HG02885 (cell line): ENCODE results near the gene ROMO1.
"Not testable (repeated sequence)": the region's sequence is repeated elsewhere in the genome, so short reads cannot be mapped to it uniquely, and the experiment has no call there.

ENCODE experiments used
- ATAC-seq: cut with Tn5 transposase; IDR thresholded peaks from one replicate; pipeline ENCODE4 v1.9.1; 2021; ENCODE audit warnings: mild to moderate bottlenecking; ENCODE audit not compliant: unreplicated experiment, poor library complexity

The ROMO1 gene

DNA sequence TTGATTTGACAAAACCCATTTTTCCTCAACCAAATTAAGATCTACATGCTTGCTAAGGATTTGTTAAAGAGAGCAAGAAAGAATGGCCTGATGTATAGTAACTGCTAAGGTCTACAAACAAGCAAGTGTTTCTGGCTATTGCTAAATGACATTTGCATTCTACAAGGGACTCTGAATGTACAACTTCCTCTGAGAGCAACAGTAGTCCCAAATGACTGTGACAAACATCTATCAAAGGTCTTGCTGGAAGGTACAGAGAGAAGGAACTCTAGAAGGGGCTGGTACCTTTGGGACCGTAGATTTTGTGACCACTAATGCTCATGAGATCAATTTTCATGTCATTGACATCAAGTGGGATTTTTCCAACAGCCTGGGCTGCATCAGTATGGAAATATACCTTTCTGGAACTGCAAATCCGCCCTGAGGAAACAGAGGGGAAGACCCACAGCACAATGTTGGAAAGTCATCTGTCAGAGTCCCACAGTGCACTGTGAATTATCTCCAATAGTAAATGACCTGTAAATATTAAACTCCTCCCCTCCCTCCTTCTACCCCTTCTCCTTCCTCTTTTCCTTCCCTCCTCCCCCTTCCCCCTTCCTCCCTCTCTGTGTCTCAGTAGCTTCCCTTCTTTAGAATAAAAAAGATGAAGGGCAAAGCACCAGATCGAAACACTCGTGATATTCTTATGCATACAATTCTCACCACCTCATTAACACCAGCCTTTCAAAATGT is 18.6 kb upstream of the ROMO1 start:
- no peak for ATAC-seq

DNA sequence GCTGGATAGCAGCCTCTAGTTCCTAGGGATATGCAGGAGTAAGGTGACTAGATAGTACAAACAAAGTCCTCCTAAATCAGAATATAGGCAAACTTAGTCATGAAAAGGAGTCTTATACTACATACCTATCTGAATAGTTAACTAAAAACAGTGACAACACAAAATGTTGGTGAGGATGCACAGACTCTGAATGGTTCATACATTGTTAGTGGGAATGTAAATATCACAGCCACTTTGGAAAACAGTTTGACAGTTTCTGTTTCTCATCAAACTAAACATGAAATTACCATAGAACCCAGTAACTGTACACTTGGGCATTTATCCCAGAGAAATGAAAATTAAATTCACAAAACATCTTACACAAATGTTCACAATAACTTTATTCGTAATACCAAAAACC is 17.2 kb upstream of the ROMO1 start:
- no peak for ATAC-seq

DNA sequence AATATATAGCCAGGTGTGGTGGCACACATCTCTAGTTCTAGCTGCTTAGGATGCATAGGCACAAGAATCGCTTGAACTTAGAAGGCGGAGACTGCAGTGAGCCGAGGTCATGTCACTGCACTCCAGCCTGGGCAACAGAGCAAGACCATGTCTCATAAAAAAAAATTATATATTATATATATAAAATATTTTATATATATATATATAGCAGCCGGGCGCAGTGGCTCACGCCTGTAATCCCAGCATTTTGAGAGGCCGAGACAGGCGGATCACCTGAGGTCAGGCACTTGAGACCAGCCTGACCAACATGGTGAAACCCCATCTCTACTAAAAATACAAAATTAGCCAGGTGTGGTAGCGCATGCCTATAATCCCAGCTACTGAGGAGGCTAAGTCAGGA is 13.8 kb upstream of the ROMO1 start:
- not testable (repeated sequence) for ATAC-seq

DNA sequence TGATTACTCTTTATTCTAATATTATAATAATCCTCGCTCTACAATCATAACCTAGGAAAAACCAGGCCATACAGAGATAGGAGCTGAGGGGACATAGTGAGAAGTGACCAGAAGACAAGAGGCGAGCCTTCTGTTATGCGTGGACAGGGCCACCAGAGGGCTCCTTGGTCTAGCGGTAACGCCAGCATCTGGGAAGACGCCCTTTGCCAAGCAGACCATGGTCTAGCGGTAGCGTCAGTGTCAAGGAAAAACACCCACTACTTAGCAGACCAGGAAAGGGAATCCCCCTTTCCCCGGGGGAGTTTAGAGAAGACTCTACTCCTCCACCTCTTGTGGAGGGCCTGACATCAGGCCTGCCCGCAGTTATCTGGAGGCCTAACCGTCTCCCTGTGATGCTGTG is 12.3 kb upstream of the ROMO1 start:
- not testable (repeated sequence) for ATAC-seq

DNA sequence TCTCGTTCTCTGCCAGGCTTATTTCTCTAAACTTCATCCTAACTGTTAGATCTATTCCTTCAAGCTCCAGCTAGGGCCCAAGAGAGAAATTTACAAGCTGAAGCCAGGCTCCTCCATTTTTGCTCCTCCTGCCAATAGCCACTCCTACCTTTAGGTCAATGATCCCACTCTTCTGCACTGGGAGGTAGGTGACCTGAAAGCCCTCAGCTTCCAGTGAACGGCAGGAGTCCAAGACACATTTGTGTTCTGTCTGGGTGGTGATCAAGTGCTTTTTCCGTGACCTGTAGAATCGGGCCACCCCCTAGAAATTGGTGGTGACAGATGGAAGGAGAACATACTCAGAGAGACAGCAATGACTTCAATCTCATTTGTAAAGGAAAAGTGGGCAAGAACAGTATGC is 8.9 kb upstream of the ROMO1 start:
- ATAC-seq = no peak

DNA sequence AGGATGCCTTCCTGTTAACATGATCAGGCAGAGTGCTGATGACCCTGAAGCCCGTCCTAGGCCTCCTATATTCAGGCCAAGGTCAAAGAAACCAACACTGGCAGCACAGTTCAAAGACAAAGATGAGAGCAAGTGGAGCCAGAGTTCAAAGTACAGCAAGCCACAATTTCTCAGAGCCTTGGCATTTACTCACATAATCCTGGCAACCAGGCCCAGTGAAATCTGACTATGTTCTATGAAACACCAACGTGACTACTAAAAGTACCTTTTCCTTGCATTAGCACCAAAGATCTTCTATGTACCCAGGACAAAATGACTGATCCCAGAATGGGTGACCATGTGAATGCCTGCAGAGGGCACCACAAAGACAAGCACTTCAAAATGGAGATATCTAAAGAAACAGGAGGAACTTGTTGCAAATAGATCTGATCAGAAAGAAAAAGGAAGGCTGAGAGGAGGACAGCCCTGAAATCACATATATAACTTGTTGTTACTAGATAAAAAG is 3.9 kb upstream of the ROMO1 start:
- ATAC-seq = no peak

DNA sequence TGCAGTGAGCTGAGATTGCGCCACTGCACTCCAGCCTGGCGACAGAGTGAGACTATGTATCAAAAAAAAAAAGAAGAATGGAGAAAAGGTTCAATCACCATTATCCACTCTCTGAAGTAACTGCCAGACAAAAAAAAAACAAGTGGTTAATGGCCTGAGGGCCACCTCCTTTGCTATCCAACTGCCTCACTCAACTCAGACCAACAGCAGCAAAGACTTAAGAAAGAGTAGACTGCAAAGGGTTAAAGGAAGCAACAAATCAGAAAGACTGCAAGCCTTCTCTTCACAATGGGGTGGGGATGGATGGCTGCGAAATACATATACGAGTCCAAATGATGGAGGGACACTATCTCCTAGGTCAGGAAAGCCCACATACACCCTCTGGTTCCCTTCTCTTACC is 3.2 kb upstream of the ROMO1 start:
- ATAC-seq = no peak

DNA sequence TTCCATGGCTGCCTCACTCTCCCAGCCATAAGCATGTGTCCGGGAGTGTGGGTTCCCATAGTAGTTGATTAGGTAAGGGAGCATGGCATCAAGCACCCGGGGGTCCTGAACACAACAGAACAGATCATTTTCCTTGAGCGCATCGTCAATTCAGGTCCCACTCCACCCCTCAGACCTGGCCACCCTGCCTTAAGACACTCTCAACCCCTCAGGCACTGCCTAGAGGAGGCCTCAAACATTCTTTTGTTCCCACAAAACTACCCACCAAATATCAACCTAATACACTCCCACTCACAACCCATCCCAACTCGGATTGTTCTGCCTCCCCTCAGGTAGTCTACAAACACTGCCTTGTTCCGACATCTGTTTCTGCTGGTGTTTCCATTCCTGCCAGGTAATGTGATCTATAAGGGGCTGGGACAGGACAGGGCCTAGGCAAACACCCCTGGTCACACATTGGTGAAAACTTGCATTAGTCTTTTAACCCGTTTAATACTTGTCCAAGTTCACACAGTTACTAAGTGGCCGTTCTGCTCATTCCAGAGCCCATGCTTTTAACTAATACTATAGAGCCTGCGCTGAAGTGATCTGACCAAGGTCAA is 1.4 kb upstream of the ROMO1 start:
- no peak for ATAC-seq

DNA sequence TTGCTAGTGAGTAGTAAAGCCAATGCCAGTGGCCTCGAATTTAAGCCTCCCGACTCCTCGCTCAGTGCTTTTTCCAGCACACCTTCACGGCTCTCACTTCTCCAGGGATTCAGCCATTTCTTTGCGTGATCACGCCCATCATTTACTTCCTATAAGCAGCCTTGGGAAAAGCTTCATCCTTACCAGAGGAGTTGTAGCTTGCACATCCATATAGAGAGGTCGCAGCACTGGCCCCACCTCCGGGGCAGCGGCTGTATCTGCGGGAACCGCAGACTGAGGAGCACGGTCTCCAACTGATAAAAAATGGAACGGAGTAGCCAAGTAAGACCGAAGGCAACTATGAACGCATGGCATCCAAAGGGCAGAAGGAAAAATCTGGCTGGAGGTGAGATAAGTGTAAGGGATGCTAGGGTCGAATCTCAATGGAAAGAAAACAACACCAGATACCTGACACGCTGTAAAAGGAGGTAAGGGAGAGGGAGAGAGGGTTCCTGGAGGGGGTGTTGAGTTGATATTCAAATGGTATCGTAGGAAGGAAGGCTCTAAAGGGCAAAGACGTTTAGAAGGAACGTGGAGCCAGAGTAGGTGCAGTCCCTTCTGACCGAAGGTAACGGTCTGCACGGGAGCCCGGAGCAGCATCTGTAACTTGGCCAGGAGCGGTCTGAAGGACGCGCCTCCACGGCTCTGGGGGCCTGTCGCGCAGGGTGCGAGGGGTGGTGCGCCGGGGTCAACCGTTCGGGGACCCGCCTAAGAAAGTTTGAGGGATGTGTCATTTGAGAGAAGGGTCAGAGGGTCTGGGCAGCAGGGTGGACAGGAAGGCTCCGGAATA is 693 bp upstream of the ROMO1 start:
- ATAC-seq = no peak

DNA sequence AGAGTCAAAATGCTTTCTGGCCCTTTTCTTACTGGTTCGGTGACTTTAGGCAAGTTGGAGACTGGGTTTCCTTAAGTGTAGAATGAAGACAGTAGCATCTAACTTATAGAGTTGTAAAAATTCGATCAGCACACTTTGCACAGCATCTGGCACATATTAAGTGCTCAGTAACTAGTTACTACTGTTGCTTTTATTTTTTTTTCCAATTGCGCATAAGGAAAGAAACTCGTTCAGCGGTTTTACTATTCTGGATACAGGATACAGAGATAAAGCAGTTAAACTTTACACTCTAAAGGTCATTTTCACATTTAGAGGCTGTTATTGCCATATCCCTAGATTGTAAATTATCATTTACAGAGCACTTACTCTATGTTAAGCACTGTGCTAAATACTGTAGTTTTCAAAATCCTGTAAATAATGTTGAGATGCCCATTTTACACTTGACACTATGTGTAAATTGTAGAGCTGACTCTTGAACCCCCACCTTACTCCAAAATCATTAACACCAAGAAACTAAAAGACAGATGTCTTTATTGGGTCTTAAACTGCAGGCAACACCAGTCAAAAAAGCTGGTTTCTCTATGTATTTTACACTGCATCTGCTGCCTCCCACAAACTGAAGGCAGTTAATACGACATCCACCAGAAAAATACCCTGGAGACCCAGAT is 886 bp downstream of the ROMO1 start:
- ATAC-seq = no peak

DNA sequence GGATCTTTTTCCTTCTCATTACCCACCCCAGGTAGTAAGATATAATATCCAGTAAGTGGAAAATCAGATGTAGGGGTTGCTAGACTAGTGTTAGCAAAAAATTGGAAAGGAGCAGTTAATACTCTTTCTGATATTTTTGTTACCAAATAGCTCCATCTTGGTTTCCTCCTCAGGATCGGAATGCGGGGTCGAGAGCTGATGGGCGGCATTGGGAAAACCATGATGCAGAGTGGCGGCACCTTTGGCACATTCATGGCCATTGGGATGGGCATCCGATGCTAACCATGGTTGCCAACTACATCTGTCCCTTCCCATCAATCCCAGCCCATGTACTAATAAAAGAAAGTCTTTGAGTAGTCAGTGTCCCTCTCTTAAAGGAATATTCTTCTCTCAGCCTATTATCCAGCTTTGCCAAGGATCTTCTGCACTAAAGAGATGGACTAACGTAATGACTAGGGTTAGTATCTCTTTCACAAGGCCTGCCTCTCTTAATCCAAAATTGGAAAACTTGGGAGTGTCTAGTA is 1.5 kb downstream of the ROMO1 start:
- no peak for ATAC-seq

DNA sequence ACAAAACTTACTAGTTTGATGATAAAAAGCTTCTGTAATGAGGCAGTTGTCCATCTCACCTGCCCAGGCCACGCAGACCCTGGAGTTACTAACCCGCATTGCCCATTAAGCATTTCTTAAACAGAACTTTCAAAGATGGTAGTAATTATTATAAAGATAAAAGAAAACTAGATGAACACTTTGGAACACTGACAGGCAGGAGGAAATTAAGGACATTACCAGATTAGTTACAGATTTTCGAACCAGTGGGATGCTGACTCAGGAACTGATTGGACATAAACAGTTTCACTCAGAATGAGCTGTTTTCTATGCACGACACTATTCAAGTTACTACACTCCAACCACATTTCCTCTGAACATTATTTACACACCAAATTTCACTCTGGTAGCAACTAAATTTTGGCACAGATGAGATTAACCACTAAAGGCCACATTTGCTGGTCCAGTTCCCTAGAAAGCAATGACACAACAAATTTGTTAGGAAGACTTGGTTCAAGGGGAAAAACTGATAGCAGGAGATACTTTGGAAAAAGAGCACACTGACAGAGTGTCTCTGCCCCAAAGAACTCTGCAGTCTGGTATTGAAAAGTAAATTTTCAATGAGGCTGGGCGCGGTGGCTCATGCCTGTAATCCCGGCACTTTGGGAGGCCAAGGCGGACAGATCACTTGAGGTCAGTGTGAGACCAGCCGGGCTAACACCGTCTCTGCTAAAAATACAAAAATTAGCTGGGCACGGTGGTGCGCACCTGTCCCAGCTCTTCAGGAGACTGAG is 3.0 kb downstream of the ROMO1 start:
- no peak for ATAC-seq

DNA sequence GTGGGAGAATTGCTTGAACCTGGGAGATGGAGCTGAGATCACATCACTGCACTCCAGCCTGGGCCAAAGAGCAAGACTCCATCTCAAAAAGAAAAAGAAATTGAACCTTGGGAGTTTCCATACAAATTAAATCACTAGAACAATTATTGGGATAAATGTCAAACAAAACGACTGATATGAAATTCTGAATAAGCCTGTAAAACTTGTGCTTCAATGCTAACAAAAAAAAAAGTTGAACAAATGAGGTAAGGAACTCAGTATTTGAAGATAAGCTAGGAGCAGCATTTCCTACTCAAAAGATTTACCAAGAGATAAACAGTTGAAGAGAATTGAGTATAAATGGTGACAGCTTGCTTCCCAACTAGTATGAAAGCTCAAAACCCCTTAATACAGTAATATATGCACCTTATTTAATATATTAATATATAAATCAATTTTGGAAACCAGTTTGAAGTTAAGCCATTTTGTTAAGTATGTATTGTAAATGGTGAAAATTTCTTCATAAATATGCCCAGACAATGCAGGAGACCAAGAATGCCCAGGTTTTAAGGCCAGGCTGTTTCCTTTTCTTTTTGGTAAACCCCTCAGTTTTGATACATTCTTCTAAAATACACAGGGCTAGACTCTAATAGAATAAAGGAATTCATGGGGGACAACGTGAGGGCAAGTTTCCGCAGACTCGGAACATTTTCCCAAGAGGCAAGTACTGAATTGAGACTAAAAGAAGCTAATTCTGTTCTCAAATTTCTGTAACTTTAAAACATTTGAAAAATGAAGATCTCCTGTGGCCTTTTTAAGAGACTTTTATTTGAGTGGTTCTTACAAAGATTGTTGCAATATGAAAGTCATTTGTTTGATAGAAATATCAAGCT is 3.9 kb downstream of the ROMO1 start:
- no peak for ATAC-seq

DNA sequence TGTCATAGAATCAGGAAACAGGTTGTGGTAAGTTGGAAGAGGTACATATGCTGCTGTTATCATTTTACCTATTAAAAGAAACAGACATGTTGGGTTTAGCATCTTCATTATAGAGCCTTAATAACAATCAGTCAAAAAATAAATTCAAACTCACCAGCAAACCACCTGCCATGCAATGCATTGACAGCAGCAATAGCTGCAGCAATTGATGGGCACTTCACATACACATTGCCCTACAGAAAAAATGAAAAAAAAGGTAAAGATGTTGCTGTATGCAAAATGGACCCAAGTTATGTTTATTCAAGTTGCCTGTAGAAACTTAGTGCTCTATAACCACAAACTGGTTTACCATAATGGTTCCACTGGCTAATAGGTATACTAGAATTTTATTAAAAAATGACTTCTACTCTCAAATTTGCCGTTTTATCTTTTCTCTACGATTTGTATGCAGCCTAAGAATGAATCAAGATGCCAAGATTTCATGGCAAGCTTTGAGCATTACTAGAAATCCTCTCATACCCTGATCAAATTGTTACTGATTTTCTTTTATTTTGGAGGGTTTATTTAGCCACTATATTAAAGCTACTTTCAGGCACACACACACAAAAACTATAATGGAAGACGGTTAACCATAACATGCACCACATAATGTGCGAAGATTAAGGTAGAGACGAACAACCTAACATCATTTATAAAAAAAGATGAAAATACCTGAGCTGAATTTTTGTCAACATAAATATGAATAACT is 5.5 kb downstream of the ROMO1 start:
- no peak for ATAC-seq

DNA sequence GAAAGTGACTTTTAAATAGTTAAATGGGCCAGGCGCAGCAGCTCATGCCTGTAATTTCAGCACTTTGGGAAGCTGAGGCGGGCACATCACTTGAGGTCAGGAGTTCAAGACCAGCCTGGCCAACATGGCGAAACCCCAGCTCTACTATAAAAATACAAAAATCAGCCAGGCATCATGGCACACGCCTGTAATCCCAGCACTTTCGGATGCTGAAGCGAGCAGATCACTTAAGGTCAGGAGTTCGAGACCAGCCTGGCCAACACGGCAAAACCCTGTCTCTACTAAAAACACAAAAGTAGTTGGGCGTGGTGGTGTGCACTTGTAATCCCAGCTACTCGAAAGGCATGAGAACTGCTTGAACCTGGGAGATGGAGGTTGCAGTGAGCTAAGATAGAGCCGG is 6.7 kb downstream of the ROMO1 start:
- ATAC-seq = not testable (repeated sequence)

DNA sequence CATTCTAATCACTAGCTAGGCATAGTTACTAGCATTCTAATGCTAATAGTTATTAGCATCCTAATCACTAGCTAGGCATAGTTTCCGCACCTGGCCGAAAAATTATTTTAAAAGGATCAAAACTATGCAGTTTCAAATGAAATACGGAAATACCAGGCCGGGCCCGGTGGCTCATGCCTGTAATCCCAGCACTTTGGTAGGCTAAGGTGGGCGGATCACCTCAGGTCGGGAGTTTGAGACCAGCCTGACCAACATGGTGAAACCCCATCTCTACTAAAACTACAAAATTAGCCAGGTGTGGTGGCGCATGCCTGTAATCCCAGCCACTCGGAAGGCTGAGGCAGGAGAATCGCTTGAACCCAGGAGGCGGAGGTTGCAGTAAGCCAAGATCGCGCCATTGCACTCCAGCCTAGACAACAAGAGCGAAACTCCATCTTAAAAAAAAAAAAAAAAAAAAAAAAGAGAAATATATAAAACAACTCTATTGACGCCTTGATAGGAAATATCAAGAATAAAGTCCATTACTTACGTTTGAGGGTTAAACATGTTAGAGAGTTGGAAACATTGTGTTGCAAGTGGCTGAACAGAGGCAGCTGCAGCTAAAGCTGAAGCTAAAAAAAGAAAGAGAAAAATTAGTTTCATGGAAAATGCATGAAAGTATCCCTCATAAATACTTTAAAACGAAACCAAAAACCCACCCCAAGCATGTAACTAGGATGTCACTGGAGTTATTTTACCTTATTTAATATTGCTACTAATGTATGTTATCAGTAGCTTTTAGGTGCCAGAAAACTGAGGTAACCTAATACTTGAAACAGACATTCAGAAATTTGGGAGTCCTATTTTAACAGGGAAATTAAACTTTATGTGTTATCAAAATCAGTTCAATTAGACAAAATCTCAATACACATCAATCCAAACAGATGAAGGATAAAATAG is 7.7 kb downstream of the ROMO1 start:
- not testable (repeated sequence) for ATAC-seq

DNA sequence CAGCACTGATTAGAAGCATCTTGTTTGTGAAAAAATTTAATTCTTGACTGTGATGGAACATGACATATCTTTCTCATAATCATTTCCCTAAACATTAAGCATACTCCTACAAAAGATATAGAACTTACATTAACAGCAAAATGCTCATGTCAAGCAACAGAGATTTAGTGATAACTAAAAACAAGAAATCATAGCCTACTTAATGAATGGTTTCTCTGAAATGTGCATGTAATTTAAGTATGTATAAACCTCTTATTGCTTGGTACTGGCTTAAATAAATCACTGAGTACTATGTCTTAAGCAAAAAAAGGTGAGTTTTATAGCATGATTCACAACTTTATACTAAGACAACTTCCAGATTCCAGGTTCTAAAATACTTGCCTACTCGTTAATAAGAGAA is 9.3 kb downstream of the ROMO1 start:
- no peak for ATAC-seq
